Activated CD4-positive, alpha-beta T cell treated with anti-CD3 and anti-CD28 coated beads, Interleukin-2, Interleukin-4, amounts not matched to agents 100 ng/mL and 50 ng/mL, durations not matched to agents 16 hours and 8 hours (primary cell): ENCODE results near the gene SELENOO.
A peak's percentile ranks its signal among the peaks of the same experiment; 100 is the strongest.

Experiments
- DNase-seq: peaks from one replicate; pipeline ENCODE4 v3.0.0-alpha.2; 2020; ENCODE audit warnings: low spot score

The SELENOO gene

GRCh38 chr22:50253046-50253915 is 52.5 kb downstream of the SELENOO start:
- no peak for DNase-seq

- no peak for DNase-seq
These were observed 53.1 kb downstream of the SELENOO start for GRCh38 chr22:50253941-50254340.

- no peak for DNase-seq
These were observed 54.3 kb downstream of the SELENOO start for GRCh38 chr22:50255099-50255498.

- no peak for DNase-seq
These were observed 54.8 kb downstream of the SELENOO start for GRCh38 chr22:50255607-50256006.

GRCh38 chr22:50256258-50256862 is 55.5 kb downstream of the SELENOO start:
- DNase-seq: no peak

- no peak for DNase-seq
These were observed 56.2 kb downstream of the SELENOO start for GRCh38 chr22:50257041-50257440.

GRCh38 chr22:50257451-50258360 is 56.9 kb downstream of the SELENOO start:
- no peak for DNase-seq

GRCh38 chr22:50258361-50259292 is 57.8 kb downstream of the SELENOO start:
- DNase-seq: no peak

GRCh38 chr22:50259302-50259701 is 58.5 kb downstream of the SELENOO start:
- DNase-seq: no peak

- DNase-seq: no peak
These were observed 59.6 kb downstream of the SELENOO start for GRCh38 chr22:50260434-50260800.

- peak; percentile 41 for DNase-seq
These were observed 60.2 kb downstream of the SELENOO start for GRCh38 chr22:50260801-50261614.

- no peak for DNase-seq
These were observed 61.0 kb downstream of the SELENOO start, which contains the start of gene MAPK12 for GRCh38 chr22:50261615-50262459. TSS of gene MAPK12 (minus strand) at chr22:50261683. CDS start at chr22:50261509, 174 bp downstream.

- DNase-seq: no peak
These were observed 61.7 kb downstream of the SELENOO start for GRCh38 chr22:50262460-50262911.

- no peak for DNase-seq
These were observed 62.3 kb downstream of the SELENOO start for GRCh38 chr22:50262973-50263617.

GRCh38 chr22:50264104-50264745 is 63.4 kb downstream of the SELENOO start:
- no peak for DNase-seq

GRCh38 chr22:50264946-50265669 is 64.3 kb downstream of the SELENOO start:
- DNase-seq: no peak

- DNase-seq: no peak
These were observed 66.2 kb downstream of the SELENOO start for GRCh38 chr22:50266994-50267393.
